GM10847 (cell line): ENCODE results near the gene ADARB2.

Source experiments
- POLR2A ChIP-seq: IDR thresholded peaks from 2 replicates; pipeline ENCODE4 v1.6.1; 2011; ENCODE audit not compliant: insufficient read length; ENCODE audit errors: extremely low read depth

The ADARB2 gene

GRCh38 chr10:1177936-1178335, 559.4 kb downstream of the ADARB2 start:
- no peak for TF ChIP-seq POLR2A

DNA sequence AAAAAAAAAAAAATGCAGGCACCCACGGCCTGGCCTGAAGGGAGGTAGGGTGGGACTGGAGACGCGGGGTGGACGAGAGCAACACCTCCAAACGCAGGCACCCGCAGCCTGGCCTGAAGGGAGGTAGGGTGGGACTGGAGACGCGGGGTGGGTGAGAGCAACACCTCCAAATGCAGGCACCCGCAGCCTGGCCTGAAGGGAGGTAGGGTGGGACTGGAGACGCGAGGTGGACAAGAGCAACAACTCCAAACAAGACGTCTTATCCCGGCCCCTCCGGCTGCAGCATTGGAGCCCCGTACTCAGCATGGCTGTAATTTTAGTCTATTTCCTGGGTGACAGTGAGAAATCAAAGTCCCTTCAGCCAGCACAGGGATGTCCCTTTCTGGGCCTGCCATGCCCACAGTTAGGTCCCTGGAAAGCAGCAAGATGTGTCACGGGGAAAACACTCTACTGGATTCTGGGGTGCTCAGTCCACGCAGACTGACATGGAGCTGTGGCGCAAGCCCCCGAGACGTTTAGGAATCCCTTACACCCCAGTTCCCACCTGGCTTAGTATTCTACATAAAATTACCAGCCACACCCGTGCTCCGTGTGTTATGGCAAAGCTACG, 561.3 kb downstream of the ADARB2 start:
- no peak for TF ChIP-seq POLR2A

DNA sequence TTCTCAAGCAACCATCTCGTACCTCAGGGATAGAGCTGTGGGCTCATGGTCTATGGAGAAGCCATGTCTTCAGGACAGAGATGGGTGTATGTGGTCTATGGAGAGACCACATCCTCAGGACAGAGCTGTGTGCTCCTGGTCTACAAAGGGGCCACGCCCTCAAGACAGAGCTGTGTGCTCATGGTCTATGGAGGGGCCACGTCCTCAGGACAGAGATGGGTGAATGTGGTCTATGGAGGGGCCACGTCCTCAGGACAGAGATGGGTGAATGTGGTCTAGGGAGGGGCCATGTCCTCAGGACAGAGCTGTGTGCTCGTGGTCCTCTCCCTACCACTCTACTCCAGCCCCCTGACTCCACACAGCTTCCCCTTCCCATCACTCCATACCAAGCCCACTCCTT, 563.3 kb downstream of the ADARB2 start:
- TF ChIP-seq POLR2A, result no peak

- TF ChIP-seq POLR2A, result no peak
These were observed 564.2 kb downstream of the ADARB2 start for GRCh38 chr10:1173091-1173490.

GRCh38 chr10:1172256-1172984, 564.9 kb downstream of the ADARB2 start:
- no peak for TF ChIP-seq POLR2A

DNA sequence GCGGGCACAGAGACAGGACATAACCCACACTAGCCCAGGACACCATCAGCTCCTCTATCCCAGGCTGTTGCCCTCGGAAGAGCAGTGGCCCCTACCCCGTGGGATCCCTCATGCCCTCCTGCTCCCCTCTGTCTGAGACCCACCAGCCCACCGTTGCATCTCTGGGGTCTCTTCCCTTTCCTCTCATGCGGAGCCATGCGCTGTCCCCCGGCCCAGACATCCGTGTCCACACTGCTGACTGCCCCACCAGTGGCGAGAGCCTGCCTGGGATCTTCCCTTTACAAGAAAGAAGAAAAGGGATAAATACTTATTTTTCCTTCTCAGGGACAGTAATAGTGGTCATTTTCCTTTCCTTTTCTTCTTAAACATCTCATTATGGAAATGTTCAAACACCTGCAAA, 565.7 kb downstream of the ADARB2 start:
- TF ChIP-seq POLR2A, result no peak

DNA sequence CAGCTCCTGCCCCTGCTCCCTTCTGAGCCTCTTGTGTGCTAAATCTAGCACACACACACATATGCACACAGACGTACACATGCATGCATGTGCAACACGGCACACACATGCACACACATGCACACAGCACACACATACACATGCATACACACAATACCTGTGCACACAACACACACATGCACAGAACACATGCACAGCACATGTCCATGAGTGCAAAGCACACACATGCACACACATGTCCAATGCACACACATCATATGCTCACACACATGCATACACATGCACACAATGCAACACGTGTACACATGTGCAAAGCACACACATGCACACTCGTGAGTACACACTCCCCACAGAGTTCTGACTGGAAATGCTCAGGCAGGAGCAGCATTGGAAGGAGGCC, 566.1 kb downstream of the ADARB2 start:
- no peak for TF ChIP-seq POLR2A

DNA sequence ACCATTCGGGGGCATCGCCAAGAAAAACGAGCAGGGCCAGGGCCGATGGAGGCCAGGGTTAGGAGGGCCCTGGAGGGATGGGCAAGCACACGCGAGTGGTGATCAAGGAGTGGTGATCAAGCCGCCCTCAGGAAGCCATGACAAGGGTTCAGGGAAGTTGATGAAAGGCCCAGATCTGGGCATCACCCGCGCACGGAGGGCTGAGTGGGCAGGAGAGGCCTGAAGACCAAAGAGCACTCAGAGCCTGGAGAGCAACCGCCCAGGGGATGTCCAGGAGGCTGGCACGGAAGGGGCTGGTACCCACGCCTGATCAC, 566.5 kb downstream of the ADARB2 start:
- no peak for TF ChIP-seq POLR2A

DNA sequence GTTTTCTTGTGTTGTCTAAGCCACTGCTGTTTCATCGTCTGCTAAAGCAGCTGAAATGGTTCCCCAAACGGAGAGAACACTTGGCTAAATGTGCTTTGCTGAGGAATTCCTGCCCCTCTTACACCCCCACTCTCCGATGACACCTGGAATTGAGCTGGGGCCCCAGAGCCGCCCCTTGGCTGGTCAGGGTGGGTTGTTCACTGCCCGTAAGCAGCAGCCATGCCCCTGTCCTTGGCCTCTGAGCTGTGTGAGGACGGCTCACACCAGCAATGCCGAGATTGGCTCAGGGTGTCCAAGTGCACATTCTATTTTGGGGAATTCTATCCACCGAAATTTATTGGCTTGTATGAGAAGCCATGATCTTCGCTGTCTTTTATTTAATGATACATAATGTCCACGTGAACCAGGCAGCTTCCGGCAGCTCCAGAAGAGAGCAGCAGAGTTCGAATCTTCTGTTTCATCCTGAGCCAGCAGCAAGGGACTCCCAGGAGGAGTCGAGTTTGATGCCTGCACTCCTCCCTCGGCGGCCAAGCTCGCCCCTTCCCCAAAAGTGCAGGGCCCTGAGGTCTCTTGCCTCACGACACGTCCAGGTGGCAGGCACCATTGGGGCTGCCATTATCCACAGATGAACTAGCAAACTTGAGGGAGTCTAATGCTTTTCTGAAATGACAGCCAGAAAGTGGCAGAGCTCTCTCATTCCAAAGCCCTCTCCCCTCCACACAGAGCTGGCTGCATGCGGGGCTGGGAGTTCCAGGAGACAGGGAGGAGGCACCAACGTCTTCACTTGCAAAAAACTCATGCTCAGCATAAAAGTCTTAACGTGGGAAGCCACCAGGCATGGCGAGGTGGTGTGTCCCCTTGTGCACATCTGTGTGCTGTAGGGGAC, 567.1 kb downstream of the ADARB2 start:
- no peak for TF ChIP-seq POLR2A

- TF ChIP-seq POLR2A, result no peak
These were observed 568.0 kb downstream of the ADARB2 start for GRCh38 chr10:1169186-1169885.

GRCh38 chr10:1168763-1169162, 568.6 kb downstream of the ADARB2 start:
- no peak for TF ChIP-seq POLR2A

- no peak for TF ChIP-seq POLR2A
These were observed 570.5 kb downstream of the ADARB2 start for GRCh38 chr10:1166828-1167275.

GRCh38 chr10:1166101-1166827, 571.1 kb downstream of the ADARB2 start:
- TF ChIP-seq POLR2A, result no peak

- no peak for TF ChIP-seq POLR2A
These were observed 573.5 kb downstream of the ADARB2 start for GRCh38 chr10:1163831-1164230.

DNA sequence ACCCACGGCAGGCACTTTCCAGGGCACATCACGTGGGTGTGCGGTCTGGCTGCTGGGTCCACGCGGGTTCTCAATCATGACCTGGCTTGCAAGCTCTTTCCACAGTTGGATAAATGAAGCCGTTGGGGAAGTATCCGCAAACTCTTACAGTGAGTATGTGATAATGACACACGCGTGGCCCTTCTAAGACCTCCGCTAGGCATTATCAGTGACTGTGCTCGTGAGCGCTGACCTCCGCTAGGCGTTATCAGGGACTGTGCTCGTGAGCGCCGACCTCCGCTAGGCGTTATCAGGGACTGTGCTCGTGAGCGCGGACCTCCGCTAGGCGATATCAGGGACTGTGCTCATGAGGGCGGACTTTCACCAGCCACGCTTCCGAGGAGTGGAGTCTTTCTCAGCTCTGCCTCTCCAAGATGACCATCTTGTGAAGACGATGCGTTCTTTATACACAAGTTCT, 574.1 kb downstream of the ADARB2 start:
- no peak for TF ChIP-seq POLR2A

- TF ChIP-seq POLR2A, result no peak
These were observed 574.7 kb downstream of the ADARB2 start for GRCh38 chr10:1162481-1163203.
